Temporal lobe (tissue), 2 donors: Measurements from ENCODE around the gene ROPN1L. TPM values are rescaled to one million over a fixed set of nuclear protein-coding genes. Genes with fewer than 3 reads are reported as not detected.

Experiments used
- small RNA-seq: library from RNA; depleted of rRNA; stranded (forward); fragments of <200 nt; gene quantifications from one replicate; pipeline ENCODE3, GENCODE V24; 2014; ENCODE audit warnings: low replicate concordance
- total RNA-seq: library from RNA; depleted of rRNA; stranded (reverse); fragments of >200 nt; gene quantifications from one replicate; pipeline ENCODE4 v1.2.3, GENCODE V29; 2014

Gene ROPN1L
- total RNA-seq, 1 donor from 2014 or later, result 2.0 TPM

Small RNA genes within 50 kb of the gene (small RNA-seq; reads per million reads assigned to genes)
- not detected for gene MIR6131

Other genes starting within 250 kb of the ROPN1L start
- gene ATPSCKMT, start 192.0 kb upstream of the ROPN1L start, total RNA-seq, result 17.0 TPM
- 172 TPM for gene CCT5, start 191.6 kb upstream of the ROPN1L start, total RNA-seq
- gene CMBL, start 134.0 kb upstream of the ROPN1L start, total RNA-seq, result 7.6 TPM
- 270 TPM for gene MARCHF6, start 88.2 kb upstream of the ROPN1L start, total RNA-seq
- gene ANKRD33B, start 122.2 kb downstream of the ROPN1L start, total RNA-seq, result 3.0 TPM